Bronchial epithelial cell (primary cell): ENCODE data around the gene SPEG. TPM values are rescaled to one million over a fixed set of nuclear protein-coding genes. Genes with fewer than 3 reads are reported as not detected.

Source experiments
- DNase-seq: peaks from one replicate; pipeline ENCODE4 v3.0.0-alpha.2; 2010; ENCODE audit warnings: low read depth
- FAIRE-seq: peaks from 2 replicates; lab custom pipeline; 2011; peaks lifted over from hg19 to GRCh38; lab: Jason Lieb, UNC
- H3K27me3 ChIP-seq: 2 replicates; pipeline ENCODE4 v1.5.1; 2011; ENCODE audit warnings: low read length; ENCODE audit not compliant: control insufficient read depth, insufficient read depth
- H3K36me3 ChIP-seq: 2 replicates; pipeline ENCODE4 v1.5.1; 2011; ENCODE audit warnings: low read length; ENCODE audit not compliant: control insufficient read depth, insufficient read depth
- H3K4me3 ChIP-seq: 2 replicates; pipeline ENCODE4 v1.5.1; 2011; ENCODE audit warnings: mild to moderate bottlenecking, low read depth, low read length, control low read depth
- CTCF ChIP-seq: IDR thresholded peaks from 2 replicates; pipeline ENCODE4 v1.5.1; 2011; ENCODE audit warnings: mild to moderate bottlenecking, moderate library complexity, low read length, control low read depth, inconsistent platforms; ENCODE audit not compliant: insufficient read depth, severe bottlenecking
- total RNA-seq: library from RNA; depleted of rRNA; stranded (reverse); fragments of >200 nt; gene quantifications from 2 replicates; pipeline ENCODE4 v1.2.1, GENCODE V29; 2014

SPEG gene
- total RNA-seq, 1 donor from 2014 or later, result 1.8 TPM

- DNase-seq (peak; percentile 69), FAIRE-seq (no peak)
- no peak for TF ChIP-seq CTCF
- no peaks in the 10 kb centered on the region for H3K27me3 ChIP-seq
- no peak overlapping the region for H3K4me3 ChIP-seq
- no peaks in the 10 kb centered on the region for H3K36me3 ChIP-seq
Observed at GRCh38 chr2:219440388-219441256, 6.0 kb downstream of the SPEG start.

GRCh38 chr2:219441451-219442255 lies 7.0 kb downstream of the SPEG start:
- FAIRE-seq, result no peak
- peak; percentile 39 for DNase-seq
- TF ChIP-seq CTCF, result no peak
- Histone ChIP-seq H3K36me3 (no peaks in the 10 kb centered on the region), H3K4me3 (peak overlapping the region; percentile 46), H3K27me3 (no peaks in the 10 kb centered on the region)

GRCh38 chr2:219442256-219443015 lies 7.8 kb downstream of the SPEG start:
- DNase-seq (no peak), FAIRE-seq (no peak)
- Histone ChIP-seq H3K4me3 (peak overlapping the region; percentile 46), H3K36me3 (no peaks in the 10 kb centered on the region), H3K27me3 (no peaks in the 10 kb centered on the region)
- TF ChIP-seq CTCF, result no peak

GRCh38 chr2:219443016-219443696 lies 8.5 kb downstream of the SPEG start:
- no peak for TF ChIP-seq CTCF
- FAIRE-seq, result no peak
- no peaks in the 10 kb centered on the region for H3K27me3 ChIP-seq
- no peak for DNase-seq
- H3K4me3 ChIP-seq, result no peak overlapping the region
- H3K36me3 ChIP-seq, result no peaks in the 10 kb centered on the region

- FAIRE-seq (no peak), DNase-seq (no peak)
- no peaks in the 10 kb centered on the region for H3K36me3 ChIP-seq
- no peaks in the 10 kb centered on the region for H3K27me3 ChIP-seq
- TF ChIP-seq CTCF, result no peak
- H3K4me3 ChIP-seq, result no peak overlapping the region
Observed at GRCh38 chr2:219443697-219444023, 9.0 kb downstream of the SPEG start.
